CD4-positive, alpha-beta T cell treated with Interleukin-21 for 1 hour (primary cell): Measurements from ENCODE around the gene KIAA0232.
"Not testable (repeated sequence)": the region's sequence is repeated elsewhere in the genome, so short reads cannot be mapped to it uniquely, and the experiment has no call there.

Source experiments
- DNase-seq: peaks from one replicate; pipeline ENCODE4 v3.0.0-alpha.2; 2020

Gene KIAA0232

GRCh38 chr4:6888506-6889071 lies 106.1 kb downstream of the KIAA0232 start:
- DNase-seq = no peak

- DNase-seq = no peak
These were observed 106.7 kb downstream of the KIAA0232 start for GRCh38 chr4:6889101-6889735.

DNA sequence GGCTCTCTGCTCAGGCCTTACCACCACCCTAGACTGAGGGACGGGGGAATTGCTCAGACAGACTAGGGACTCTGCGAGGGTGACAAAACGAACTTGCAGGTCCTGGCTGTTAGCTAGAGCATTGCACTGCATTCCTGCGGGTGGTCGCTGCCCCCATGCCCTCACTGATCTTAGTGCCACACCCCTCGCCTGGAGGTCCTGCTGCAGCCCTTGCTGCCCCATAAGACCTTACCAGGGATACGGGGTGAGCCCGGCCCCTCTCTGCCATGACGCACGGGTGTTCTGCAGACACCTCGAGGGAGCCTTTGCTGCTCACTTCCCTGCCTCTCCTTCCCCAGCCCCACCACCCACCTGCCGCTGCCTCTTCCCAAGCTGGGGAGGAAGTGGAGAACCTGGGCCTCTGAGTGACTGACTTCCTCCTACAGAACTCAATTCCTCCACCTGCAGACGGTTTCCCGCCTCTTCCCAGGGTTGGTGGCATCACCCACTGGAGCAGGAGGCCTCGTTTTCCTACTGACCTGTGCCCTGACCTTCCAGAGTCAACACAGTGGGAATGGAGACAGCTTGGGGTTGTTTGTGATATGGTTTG lies 107.3 kb downstream of the KIAA0232 start:
- no peak for DNase-seq

- DNase-seq = no peak
These were observed 107.8 kb downstream of the KIAA0232 start for GRCh38 chr4:6890358-6890757.

DNA sequence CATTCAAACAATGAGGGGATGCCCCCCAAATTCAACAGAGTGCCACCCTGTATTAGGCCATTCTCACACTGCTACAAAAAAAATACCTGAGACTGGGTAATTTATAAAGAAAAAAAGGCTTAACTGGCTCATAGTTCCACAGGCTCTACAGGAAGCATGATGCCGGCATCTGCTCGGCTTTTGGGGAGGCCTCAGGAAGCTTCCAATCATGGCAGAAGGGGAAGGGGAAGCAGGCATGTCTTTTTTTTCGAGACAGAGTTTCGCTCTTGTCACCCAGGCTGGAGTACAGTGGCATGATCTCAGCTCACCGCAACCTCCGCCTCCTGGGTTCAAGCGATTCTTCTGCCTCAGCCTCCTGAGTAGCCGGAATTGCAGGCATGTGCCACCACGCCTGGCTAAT lies 108.4 kb downstream of the KIAA0232 start:
- DNase-seq = not testable (repeated sequence)

DNA sequence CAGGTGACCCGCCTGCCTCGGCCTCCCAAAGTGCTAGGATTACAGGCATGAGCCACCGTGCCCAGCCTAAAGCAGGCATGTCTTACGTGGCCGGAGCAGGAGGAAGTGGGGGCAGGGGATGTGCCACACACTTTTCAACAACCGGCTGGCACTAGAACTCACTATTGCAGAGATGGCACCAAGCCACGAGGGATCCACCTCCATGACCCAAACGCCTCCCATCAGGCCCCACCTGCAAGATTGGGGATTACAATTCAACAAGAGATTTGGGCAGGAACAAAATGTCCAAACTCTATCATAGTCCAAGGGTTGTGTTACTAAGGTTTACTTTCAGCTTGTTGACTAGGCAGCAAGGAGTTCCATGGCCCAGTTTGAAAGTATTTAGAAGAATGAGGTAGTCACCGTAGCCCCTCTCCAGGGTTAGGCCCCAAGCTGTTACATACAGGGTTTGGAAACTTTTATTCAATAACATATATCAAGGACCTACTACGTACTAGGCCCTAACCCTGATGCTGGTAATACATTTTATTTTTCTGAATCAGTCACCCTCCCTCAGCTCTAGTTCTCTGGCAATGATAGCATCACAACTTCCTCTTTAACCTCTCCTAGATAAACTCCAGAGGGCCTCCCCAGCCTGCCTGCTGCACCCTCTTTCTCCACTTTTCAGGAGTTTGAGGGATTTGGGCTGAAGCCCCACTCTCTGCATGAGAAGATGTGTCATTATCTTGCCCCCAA lies 109.1 kb downstream of the KIAA0232 start:
- no peak for DNase-seq

- peak; percentile 48 for DNase-seq
These were observed 109.8 kb downstream of the KIAA0232 start for GRCh38 chr4:6892190-6892908.

- no peak for DNase-seq
These were observed 110.3 kb downstream of the KIAA0232 start for GRCh38 chr4:6892909-6893202.

DNA sequence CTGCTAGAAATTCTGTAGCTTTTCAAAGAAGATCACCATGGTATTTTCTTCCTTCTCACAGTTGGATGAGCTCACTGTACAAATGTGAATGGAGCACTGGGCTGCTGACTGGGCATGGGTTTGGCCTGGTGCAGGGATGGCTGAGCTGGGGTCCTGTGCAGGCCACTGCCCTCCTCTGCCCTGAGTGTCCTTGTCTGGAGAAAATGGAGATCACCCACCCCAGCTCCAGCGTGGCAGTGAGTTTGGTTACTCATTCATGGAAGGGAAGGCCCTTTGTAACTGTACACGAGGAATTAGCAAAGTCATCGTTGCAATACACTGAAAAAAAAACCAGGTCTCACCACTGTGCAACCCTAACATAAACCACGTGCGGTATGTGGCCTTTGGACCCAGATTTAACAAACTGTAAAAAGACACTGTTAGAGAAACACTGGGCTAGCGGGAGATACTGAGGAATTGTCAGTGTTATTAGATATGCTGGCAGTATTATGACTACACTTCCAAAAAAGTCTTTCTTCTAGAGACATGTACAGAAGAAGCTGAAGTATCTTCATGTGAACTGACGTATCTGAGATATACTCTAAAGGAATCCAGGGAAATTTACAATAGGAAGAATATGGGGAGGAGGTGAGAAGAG lies 111.0 kb downstream of the KIAA0232 start:
- no peak for DNase-seq

- DNase-seq = no peak
These were observed 111.6 kb downstream of the KIAA0232 start for GRCh38 chr4:6894086-6894478.

- DNase-seq = no peak
These were observed 112.3 kb downstream of the KIAA0232 start for GRCh38 chr4:6894528-6895498.

- DNase-seq = no peak
These were observed 113.5 kb downstream of the KIAA0232 start for GRCh38 chr4:6896035-6896434.

DNA sequence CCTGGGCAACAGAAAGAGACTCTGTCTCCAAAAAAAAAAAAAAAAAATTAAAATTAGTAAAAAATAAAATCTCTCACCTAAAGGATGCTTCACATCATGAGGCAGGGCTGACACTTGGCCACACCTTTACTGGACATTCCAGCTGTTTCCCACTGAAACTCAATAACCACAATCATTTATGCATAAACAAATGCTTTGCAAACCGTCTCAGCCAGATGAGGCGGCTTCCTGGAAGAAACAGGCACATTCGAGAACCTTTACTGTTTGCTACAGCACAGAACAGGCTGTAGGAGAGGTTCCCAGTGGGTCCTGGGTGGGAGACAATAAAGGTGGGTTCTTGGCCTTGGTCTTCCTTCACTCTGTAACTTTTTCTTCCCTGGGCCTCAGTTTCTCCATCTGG lies 116.2 kb downstream of the KIAA0232 start:
- DNase-seq = no peak

DNA sequence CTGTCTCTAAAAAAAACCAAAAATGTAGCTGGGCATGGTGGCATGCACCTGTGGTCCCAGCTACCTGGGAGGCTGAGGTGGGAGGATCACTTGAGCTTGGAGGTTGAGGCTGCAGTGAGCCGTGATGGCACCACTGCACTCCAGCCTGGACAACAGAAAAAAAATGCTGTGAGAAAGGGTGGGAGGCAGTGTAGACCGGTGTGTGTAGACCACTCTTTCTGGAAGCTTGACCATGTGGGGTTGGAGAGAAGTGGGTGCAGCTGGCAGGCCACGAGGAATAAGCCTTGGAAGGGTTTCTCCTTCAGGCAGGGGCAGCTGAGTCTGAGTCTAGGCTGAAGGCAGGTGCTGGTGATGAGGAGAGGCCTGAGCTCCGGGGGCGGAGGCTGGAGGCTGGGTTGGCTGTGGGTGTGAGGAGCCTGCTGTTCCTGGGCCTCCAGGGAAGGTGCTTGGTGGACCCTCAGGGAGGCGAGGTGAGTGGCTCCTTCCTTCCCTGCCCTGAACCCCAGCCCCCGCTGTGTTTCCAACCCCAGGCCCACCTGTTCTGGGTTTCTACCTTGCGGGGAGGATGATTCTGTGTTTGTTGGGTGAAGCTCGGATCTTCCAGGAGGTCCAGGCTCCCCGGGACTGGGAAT lies 117.8 kb downstream of the KIAA0232 start:
- DNase-seq = no peak

DNA sequence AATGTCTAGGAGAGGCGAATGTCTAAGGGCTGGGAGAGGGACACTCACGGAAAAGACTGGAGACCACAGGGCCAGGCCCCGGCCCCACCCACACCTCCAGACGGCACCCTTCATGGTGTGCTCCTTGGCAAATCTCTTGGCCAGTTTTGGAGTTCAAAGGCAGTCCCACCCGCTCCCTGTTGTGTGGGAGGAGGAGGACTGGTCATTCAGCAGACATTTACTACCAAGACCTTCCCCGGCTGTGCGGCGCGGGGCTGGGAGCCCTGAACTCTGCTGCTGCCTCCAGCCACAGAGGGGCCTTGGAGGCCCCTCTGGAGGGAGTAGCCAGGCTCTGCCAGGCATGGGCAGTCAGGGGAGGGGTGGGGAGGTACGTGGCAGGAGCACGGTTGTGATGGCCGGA lies 118.4 kb downstream of the KIAA0232 start:
- no peak for DNase-seq

DNA sequence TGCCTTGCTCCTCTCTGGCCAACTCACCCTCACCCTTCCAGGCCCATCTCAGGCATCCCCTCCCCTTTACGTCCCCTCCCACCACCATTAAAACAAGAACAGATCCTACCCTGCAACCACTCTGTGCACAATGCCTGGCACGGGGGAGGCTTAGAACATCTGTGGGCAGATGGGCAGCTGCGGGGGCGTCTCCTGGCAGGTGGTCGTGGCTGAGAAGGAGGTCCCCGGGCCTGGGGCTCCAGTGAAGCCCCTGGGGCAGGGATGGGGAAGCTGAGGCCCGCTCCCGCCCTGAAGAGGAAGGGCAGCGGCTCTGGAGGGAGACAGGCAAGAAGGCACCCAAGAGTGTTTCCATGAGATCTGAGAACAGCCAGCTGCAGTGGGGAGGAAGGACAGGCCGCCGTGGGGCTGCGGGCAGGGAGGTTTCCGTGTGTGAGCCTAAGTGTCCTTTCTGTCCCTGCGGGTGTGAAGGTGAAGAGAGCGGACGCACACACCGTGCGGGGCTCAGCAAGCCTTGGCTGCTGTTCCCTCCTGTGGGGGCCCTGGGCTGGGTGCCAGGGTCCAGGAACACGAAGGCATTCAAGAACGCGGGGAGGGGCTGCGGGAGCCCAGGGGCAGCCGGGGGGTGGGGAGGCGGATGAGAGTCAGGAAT lies 119.3 kb downstream of the KIAA0232 start:
- no peak for DNase-seq

- no peak for DNase-seq
These were observed 120.0 kb downstream of the KIAA0232 start for GRCh38 chr4:6902318-6903042.

DNA sequence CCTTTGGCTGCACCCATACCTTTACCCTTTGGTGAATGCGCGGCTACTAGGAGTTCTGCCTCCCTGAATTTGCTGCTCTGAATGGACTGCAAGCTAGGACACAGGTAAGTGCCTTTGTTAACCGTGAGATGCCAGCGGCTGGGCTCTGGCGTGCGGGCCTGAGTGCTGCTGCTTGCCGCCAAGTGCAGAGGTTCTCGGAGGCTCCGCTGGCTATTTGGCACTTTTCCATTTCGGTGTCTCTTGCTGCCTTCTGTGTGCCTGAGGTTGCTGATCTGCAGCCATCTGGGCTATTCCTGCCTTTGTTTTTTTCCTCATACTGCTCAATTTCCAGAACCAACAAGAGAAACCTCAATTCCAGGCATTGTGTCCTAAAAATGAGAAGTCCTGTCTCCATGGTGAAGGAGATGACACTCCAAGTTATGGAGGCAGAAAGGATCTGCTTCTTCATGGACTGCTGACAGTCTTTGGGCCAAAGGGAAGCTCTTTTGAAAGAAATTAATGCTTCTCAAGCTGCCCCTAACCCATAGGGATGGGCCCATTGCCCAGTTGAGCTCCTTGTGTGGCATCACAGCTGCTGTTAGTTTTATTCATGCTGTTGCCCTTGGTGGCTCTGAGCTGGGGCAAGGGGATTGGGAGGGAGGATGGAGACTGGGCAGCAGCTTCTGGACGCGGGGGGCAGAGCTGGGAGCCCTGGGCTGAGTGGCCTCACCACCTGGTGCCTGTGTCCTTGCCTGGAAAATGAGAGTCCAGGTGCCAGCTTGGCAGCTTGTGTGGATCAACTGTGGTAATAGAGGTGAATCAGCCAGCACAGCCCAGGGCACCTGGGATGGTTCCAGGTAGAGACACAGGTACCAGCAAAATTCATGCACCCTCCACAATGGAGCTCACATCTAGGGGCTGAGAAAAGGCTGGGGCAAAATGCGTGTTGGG lies 123.3 kb downstream of the KIAA0232 start:
- no peak for DNase-seq

DNA sequence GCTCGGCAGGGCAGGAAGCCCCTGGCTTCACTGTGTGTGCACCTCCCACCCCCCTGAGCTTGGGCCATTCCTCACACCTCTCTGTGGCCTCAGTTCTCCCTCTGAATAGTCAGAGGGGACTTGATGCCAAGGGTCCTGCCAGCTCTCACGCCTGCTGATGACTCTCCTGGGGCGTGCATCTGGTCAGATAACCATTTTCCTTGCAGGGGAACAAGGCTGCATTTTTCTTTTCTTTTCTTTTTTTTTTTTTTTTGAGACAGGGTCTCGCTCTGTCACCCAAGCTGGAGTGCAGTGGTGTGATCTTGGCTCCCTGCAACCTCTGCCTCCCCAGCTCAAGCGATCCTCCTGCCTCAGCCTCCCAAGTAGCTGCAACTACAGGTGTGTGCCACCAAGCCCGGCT lies 124.0 kb downstream of the KIAA0232 start:
- not testable (repeated sequence) for DNase-seq
